A673 (cell line): ENCODE measurements around the gene C5. TPM values are rescaled to one million over a fixed set of nuclear protein-coding genes. Genes with fewer than 3 reads are reported as not detected.

ENCODE experiments used
- BruUV-seq: library from RNA; stranded (reverse); fragments of 400-500 nt; replicated peaks from 2 replicates; lab custom pipeline; 2021; lab: Mats Ljungman, UMichigan
- CTCF ChIA-PET: fragments of 300-600 bp; sonication (Branson Sonifier 250); formaldehyde crosslinking; loops from one replicate; lab custom pipeline; 2022; ENCODE audit warnings: antibody characterized with exemption; lab: Charles Lee
- POLR2A ChIA-PET: fragments of 300-600 bp; sonication (Branson Sonifier 250); formaldehyde crosslinking; loops from one replicate; lab custom pipeline; 2022; ENCODE audit warnings: antibody characterized with exemption; ENCODE audit not compliant: low non-redundant PET; lab: Charles Lee
- DNase-seq: peaks from one replicate; pipeline ENCODE4 v3.0.0-alpha.2; 2015; ENCODE audit warnings: low spot score
- H3K27ac ChIP-seq: fragments of 200-600 bp; sonication (generic); 2 replicates; pipeline ENCODE4 v1.5.1; 2016; ENCODE audit warnings: mixed run types, low read depth, mild to moderate bottlenecking, mixed read lengths, antibody characterized with exemption, low read length; ENCODE audit not compliant: poor library complexity, severe bottlenecking
- H3K27me3 ChIP-seq: fragments of 200-600 bp; sonication (generic); replicated peaks from 2 replicates; pipeline ENCODE4 v1.6.1; 2017; ENCODE audit warnings: mixed run types, low read depth, mild to moderate bottlenecking, mixed read lengths, antibody characterized with exemption, low read length; ENCODE audit not compliant: insufficient read depth, poor library complexity
- H3K36me3 ChIP-seq: fragments of 200-600 bp; sonication (generic); 2 replicates; pipeline ENCODE4 v1.6.1; 2016; ENCODE audit warnings: mixed run types, mild to moderate bottlenecking, mixed read lengths, antibody characterized with exemption, low read length; ENCODE audit not compliant: insufficient read depth, poor library complexity, severe bottlenecking
- H3K4me1 ChIP-seq: fragments of 200-600 bp; sonication (generic); 2 replicates; pipeline ENCODE4 v1.6.1; 2017; ENCODE audit warnings: mixed run types, mild to moderate bottlenecking, mixed read lengths, antibody characterized with exemption, low read length; ENCODE audit not compliant: insufficient read depth, poor library complexity, severe bottlenecking
- H3K4me3 ChIP-seq: fragments of 200-600 bp; sonication (generic); 2 replicates; pipeline ENCODE4 v1.5.1; 2016; ENCODE audit warnings: low read depth, mixed run types, mild to moderate bottlenecking, mixed read lengths, low read length; ENCODE audit not compliant: poor library complexity, severe bottlenecking
- H3K9me3 ChIP-seq: fragments of 200-600 bp; sonication (generic); 2 replicates; pipeline ENCODE4 v1.6.1; 2016; ENCODE audit warnings: mixed run types, low read depth, mild to moderate bottlenecking, mixed read lengths, antibody characterized with exemption, low read length; ENCODE audit not compliant: poor library complexity, severe bottlenecking
- EZH2 ChIP-seq: fragments of 200-600 bp; sonication (generic); IDR thresholded peaks from 2 replicates; pipeline ENCODE4 v1.6.1; 2017; ENCODE audit warnings: borderline replicate concordance, low read depth, mild to moderate bottlenecking, mixed read lengths, antibody characterized with exemption, low read length; ENCODE audit not compliant: poor library complexity, severe bottlenecking
- intact Hi-C: fragments of 100-400 bp; cut with micrococcal nuclease; formaldehyde crosslinking; loops from one replicate; pipeline ENCODE4 v1.10.0; 2022; ENCODE audit not compliant: unreplicated experiment
- total RNA-seq: library from RNA; stranded (reverse); gene quantifications from 2 replicates; pipeline ENCODE4 v1.2.3, GENCODE V29; 2021
- TF ChIP-seq, protein P1 (sequence below): fragments of 300-800, 200-600 bp; sonication (generic); conservative IDR thresholded peaks from 2 replicates; pipeline ENCODE4 v1.5.1; 2017; ENCODE audit warnings: low read depth, mild to moderate bottlenecking, antibody characterized with exemption, low read length, moderate library complexity, mixed read lengths

Gene C5
- total RNA-seq, 1 experiment from 2014 or later: 4.4 TPM

DNA sequence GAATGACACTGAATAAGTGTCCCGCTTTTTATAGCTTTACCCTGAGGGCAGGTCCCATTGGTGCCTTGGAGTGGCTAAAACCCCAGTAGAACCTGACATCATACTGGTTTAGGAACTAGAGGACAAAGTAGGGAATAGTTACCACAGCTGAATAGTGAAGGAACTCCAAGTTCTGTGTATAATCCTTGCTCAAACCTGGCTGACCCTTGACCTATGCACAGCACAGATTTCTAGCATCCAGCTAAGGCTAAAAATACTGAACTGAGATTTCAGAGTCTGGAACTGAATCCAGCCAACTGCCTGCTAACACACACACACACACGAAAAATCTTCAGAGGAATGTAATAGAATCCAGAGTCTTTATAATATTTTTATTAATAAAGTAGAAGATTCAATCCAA is 50.8 kb downstream of the C5 start:
- intact Hi-C loops: no loop called here
- H3K27ac ChIP-seq: no peak overlapping the region
- POLR2A ChIA-PET: no interaction called here
- no peak overlapping the region for H3K4me3 ChIP-seq
- H3K36me3 ChIP-seq: no peaks in the 10 kb centered on the region
- no peak for DNase-seq
- BruUV-seq: no TSS peak
- no peaks in the 10 kb centered on the region for H3K27me3 ChIP-seq
- H3K4me1 ChIP-seq: no peaks in the 10 kb centered on the region
- H3K9me3 ChIP-seq: no peaks in the 10 kb centered on the region
- TF ChIP-seq EZH2: no peak
- TF ChIP-seq, protein P1, sequence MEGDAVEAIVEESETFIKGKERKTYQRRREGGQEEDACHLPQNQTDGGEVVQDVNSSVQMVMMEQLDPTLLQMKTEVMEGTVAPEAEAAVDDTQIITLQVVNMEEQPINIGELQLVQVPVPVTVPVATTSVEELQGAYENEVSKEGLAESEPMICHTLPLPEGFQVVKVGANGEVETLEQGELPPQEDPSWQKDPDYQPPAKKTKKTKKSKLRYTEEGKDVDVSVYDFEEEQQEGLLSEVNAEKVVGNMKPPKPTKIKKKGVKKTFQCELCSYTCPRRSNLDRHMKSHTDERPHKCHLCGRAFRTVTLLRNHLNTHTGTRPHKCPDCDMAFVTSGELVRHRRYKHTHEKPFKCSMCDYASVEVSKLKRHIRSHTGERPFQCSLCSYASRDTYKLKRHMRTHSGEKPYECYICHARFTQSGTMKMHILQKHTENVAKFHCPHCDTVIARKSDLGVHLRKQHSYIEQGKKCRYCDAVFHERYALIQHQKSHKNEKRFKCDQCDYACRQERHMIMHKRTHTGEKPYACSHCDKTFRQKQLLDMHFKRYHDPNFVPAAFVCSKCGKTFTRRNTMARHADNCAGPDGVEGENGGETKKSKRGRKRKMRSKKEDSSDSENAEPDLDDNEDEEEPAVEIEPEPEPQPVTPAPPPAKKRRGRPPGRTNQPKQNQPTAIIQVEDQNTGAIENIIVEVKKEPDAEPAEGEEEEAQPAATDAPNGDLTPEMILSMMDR: no peak
- CTCF ChIA-PET: no interaction called here

DNA sequence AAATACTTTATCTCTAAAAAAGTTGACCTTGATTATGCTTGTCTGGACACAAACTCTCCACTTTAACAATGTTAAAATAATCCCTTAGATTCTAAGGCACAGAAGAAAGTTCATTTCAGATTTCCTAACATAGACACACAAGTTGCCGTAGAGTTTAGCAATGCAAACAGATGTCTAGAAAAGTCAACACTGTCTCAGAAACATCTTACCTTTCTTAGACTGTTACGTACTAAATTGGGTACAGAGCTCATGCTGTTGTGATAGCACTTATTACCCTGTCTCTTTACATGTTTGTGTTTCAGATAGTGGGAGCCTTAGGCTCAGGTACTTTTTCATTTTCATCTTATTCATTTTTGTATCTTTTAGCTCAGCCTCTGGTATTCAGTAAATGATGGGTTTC is 52.0 kb downstream of the C5 start:
- Histone ChIP-seq H3K27ac (no peak overlapping the region), H3K9me3 (no peaks in the 10 kb centered on the region), H3K27me3 (no peaks in the 10 kb centered on the region), H3K36me3 (no peaks in the 10 kb centered on the region), H3K4me1 (no peaks in the 10 kb centered on the region), H3K4me3 (no peak overlapping the region)
- intact Hi-C loops: no loop called here
- CTCF ChIA-PET: no interaction called here
- POLR2A ChIA-PET: no interaction called here
- no peak for DNase-seq
- no TSS peak for BruUV-seq
- TF ChIP-seq, protein P1: no peak
- TF ChIP-seq EZH2: no peak

DNA sequence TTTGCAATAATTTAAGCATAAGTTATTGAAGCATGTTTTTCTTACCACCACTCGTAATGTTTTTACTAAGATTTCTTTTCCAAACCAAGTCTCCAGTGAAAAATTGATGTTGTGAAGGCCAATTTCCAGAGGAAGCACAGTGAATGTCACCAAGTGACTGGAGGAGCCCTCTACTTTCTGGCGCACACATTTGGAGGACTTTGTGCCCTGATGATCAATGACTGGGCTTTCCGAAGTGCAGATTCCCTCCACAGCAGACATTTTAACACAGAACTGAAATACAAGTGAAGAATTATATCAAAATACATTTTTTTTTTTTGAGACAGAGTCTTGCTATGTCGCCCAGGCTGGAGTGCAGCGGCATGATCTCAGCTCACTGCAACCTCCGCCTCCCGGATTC is 52.6 kb downstream of the C5 start:
- no peaks in the 10 kb centered on the region for H3K36me3 ChIP-seq
- DNase-seq: no peak
- no TSS peak for BruUV-seq
- H3K9me3 ChIP-seq: no peaks in the 10 kb centered on the region
- TF ChIP-seq EZH2: no peak
- TF ChIP-seq, protein P1: no peak
- H3K4me3 ChIP-seq: no peak overlapping the region
- H3K27ac ChIP-seq: no peak overlapping the region
- POLR2A ChIA-PET: no interaction called here
- H3K4me1 ChIP-seq: no peaks in the 10 kb centered on the region
- intact Hi-C loops: no loop called here
- CTCF ChIA-PET: no interaction called here
- no peaks in the 10 kb centered on the region for H3K27me3 ChIP-seq
